Thoracic aorta (tissue), 2 donors: Measurements from ENCODE around the gene MTFR1L. TPM values are rescaled to one million over a fixed set of nuclear protein-coding genes. Genes with fewer than 3 reads are reported as not detected.

Experiments used
- ATAC-seq: fragments of 150-250 bp; one replicate; pipeline ENCODE4 v1.8.0; 2017; ENCODE audit warnings: low read depth; ENCODE audit not compliant: insufficient number of reproducible peaks, low FRiP score
- DNase-seq: peaks from one replicate; pipeline ENCODE4 v3.0.0-alpha.2; 2020; ENCODE audit warnings: low spot score
- H3K27ac ChIP-seq, 2 donors: fragments of 200-600 bp; sonication (generic); 1 replicate in 1 of 2; 2 replicates in 1 of 2; pipeline ENCODE4 v1.5.1; 2016; ENCODE audit warnings: mild to moderate bottlenecking in 2 of 2, moderate library complexity in 2 of 2
- H3K27me3 ChIP-seq: fragments of 200-600 bp; sonication (generic); replicated peaks from 2 replicates; pipeline ENCODE4 v1.6.0; 2016; ENCODE audit warnings: mild to moderate bottlenecking; ENCODE audit not compliant: insufficient read depth
- H3K36me3 ChIP-seq: fragments of 200-600 bp; sonication (generic); one replicate; pipeline ENCODE4 v1.5.1; 2016
- H3K4me1 ChIP-seq, 2 donors: fragments of 200-600 bp; sonication (generic); 1 replicate in 1 of 2; 2 replicates in 1 of 2; pipeline versions ENCODE4 v1.5.1 to v1.6.0; 2016; ENCODE audit warnings: low read depth in 2 of 2, mild to moderate bottlenecking in 1 of 2; ENCODE audit not compliant: control insufficient read depth in 1 of 2
- H3K4me3 ChIP-seq: fragments of 200-600 bp; sonication (generic); 2 replicates; pipeline ENCODE4 v1.5.1; 2016; ENCODE audit warnings: mild to moderate bottlenecking
- H3K9me3 ChIP-seq: fragments of 200-600 bp; sonication (generic); 2 replicates; pipeline ENCODE4 v1.5.1; 2016
- CTCF ChIP-seq: fragments of 200-600 bp; sonication (generic); IDR thresholded peaks from one replicate; pipeline ENCODE4 v1.5.1; 2019; ENCODE audit warnings: antibody characterized with exemption
- total RNA-seq, 2 donors: library from RNA; depleted of rRNA; stranded (reverse); fragments of >200 nt; gene quantifications; one replicate each; pipeline versions ENCODE4 v1.1.0 to v1.2.3, GENCODE V29; 2016

The MTFR1L gene
- total RNA-seq, 2 donors from 2014 or later, result 63.4 to 81.9 TPM

GRCh38 chr1:25804964-25805862 is 14.5 kb upstream of the MTFR1L start:
- H3K27ac ChIP-seq, result peak overlapping the region; percentile 68 to 92
- peaks cover 20% of the 10 kb centered on the region for H3K36me3 ChIP-seq
- no peak for ATAC-seq

GRCh38 chr1:25805863-25806225 is 13.9 kb upstream of the MTFR1L start:
- ATAC-seq, result peak; percentile 25
- Histone ChIP-seq H3K27me3 (no peaks in the 10 kb centered on the region), H3K27ac (peak overlapping the region; percentile 68 to 92), H3K36me3 (peaks cover 20% of the 10 kb centered on the region), H3K9me3 (no peaks in the 10 kb centered on the region), H3K4me1 (peaks cover 31 to 64% of the 10 kb centered on the region in 2 donors), H3K4me3 (no peak overlapping the region)
- TF ChIP-seq CTCF, result no peak
- peak; percentile 74 for DNase-seq

More at GRCh38 chr1:25804964-25805862, 14.5 kb upstream of the MTFR1L start:
- Histone ChIP-seq H3K9me3 (no peaks in the 10 kb centered on the region), H3K4me1 (peaks cover 33 to 68% of the 10 kb centered on the region in 2 donors), H3K27me3 (no peaks in the 10 kb centered on the region), H3K4me3 (no peak overlapping the region)
- no peak for DNase-seq
- no peak for TF ChIP-seq CTCF

- H3K4me3 ChIP-seq, result no peak overlapping the region
- H3K27ac ChIP-seq, result peak overlapping the region; percentile 68 to 92
- H3K9me3 ChIP-seq, result no peaks in the 10 kb centered on the region
- TF ChIP-seq CTCF, result no peak
- H3K36me3 ChIP-seq, result peaks cover 22% of the 10 kb centered on the region
- no peaks in the 10 kb centered on the region for H3K27me3 ChIP-seq
- ATAC-seq, result no peak
- H3K4me1 ChIP-seq, result peaks cover 25 to 59% of the 10 kb centered on the region in 2 donors
- peak; percentile 65 for DNase-seq
These were observed 13.3 kb upstream of the MTFR1L start for GRCh38 chr1:25806418-25806817.

GRCh38 chr1:25807480-25808390 is 12.0 kb upstream of the MTFR1L start:
- Histone ChIP-seq H3K27ac (peak overlapping the region in 1 of 2 donors; percentile 25), H3K4me1 (peaks cover 22 to 46% of the 10 kb centered on the region in 2 donors), H3K4me3 (no peak overlapping the region), H3K27me3 (no peaks in the 10 kb centered on the region), H3K9me3 (no peaks in the 10 kb centered on the region), H3K36me3 (peaks cover 32% of the 10 kb centered on the region)
- no peak for DNase-seq
- no peak for TF ChIP-seq CTCF
- ATAC-seq, result no peak
